DND-41 (cell line): Measurements from ENCODE around the gene PPM1D.

Experiments
- EZH2 ChIP-seq: IDR thresholded peaks from 3 replicates; pipeline ENCODE4 v1.6.1; 2012; ENCODE audit warnings: borderline replicate concordance, low read depth, mild to moderate bottlenecking, moderate library complexity, low read length, inconsistent platforms; ENCODE audit not compliant: severe bottlenecking
- TF ChIP-seq, protein P1 (sequence below): IDR thresholded peaks from 2 replicates; pipeline ENCODE4 v1.5.1; 2012; ENCODE audit warnings: borderline replicate concordance, low read length, moderate library complexity, mild to moderate bottlenecking; ENCODE audit not compliant: poor library complexity, severe bottlenecking; ENCODE audit errors: extremely low read depth

DNA sequence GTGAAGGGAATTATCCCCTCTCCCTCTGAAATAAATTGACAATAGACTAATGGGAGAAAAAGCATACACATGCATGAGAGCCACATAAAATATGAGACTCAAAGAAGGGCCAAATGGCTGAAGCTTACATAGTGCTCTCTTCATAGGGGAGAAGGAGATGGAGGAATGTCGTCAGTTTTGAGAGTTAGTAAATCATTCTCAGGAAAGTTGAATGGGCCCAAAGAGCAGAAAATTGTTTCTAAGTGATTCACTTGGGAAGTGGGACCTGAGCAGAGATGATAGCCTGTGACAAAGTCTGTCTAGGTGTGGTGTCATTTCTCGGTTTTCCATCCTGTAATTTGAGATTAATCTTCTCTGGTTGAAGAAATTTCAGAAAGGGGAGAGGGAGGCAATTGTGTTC lies 112.7 kb downstream of the PPM1D start:
- TF ChIP-seq, protein P1, sequence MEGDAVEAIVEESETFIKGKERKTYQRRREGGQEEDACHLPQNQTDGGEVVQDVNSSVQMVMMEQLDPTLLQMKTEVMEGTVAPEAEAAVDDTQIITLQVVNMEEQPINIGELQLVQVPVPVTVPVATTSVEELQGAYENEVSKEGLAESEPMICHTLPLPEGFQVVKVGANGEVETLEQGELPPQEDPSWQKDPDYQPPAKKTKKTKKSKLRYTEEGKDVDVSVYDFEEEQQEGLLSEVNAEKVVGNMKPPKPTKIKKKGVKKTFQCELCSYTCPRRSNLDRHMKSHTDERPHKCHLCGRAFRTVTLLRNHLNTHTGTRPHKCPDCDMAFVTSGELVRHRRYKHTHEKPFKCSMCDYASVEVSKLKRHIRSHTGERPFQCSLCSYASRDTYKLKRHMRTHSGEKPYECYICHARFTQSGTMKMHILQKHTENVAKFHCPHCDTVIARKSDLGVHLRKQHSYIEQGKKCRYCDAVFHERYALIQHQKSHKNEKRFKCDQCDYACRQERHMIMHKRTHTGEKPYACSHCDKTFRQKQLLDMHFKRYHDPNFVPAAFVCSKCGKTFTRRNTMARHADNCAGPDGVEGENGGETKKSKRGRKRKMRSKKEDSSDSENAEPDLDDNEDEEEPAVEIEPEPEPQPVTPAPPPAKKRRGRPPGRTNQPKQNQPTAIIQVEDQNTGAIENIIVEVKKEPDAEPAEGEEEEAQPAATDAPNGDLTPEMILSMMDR = no peak
- TF ChIP-seq EZH2 = no peak
